ENCODE data around the gene KCNQ5. TPM values are rescaled to one million over a fixed set of nuclear protein-coding genes. Genes with fewer than 3 reads are reported as not detected.

The KCNQ5 gene
- total RNA-seq, 1 donor from 2014 or later: not detected

DNA sequence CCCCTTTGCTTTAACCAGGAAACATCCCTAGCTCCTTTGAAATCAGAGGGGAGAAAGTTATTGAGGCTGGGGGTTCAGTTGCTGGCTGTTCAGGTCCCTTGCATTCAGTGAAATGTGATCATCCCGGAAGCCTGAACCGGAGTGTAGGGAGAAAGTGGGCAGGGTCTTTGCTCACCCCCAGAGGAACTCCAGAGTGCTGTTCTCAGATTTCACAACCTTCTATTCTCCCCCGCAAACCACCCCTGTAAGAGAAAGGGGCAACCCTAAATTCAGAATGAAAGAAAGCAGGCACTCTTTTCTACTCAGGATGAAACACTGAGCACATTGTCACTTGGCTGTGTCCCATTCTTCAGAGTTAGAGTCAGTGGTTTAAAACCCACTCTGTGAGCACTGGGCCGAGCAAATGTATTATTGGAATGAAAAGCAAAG lies 463.6 kb downstream of the KCNQ5 start:
- no peak for ATAC-seq (ENCODE audit: poor library complexity)
- intact Hi-C loops (cut with DNase I): no loop called here

DNA sequence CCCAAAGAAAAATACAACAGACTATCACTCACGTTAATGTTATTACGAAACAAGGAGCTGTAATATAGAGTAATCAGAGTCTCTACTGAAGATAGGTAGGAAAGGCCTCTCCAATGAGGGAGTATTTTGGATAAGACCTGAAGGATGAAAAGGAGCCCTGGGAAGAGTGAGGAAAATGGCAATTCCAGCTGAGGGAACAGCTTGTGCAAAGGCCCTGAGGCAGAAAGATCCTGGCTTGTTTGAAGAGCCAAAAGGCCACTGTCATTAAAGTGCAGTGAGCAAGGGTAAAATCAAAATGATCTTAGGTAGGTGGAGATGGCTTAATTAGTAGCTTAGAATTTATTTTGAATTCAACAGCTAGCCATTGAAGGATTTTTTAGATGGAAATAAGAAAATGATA lies 464.9 kb downstream of the KCNQ5 start:
- intact Hi-C loops (cut with DNase I): no loop called here
- DNase-seq (no peak), ATAC-seq (ENCODE audit: poor library complexity) (no peak)

More for the DNA sequence above, 463.6 kb downstream of the KCNQ5 start:
- DNase-seq: no peak

DNA sequence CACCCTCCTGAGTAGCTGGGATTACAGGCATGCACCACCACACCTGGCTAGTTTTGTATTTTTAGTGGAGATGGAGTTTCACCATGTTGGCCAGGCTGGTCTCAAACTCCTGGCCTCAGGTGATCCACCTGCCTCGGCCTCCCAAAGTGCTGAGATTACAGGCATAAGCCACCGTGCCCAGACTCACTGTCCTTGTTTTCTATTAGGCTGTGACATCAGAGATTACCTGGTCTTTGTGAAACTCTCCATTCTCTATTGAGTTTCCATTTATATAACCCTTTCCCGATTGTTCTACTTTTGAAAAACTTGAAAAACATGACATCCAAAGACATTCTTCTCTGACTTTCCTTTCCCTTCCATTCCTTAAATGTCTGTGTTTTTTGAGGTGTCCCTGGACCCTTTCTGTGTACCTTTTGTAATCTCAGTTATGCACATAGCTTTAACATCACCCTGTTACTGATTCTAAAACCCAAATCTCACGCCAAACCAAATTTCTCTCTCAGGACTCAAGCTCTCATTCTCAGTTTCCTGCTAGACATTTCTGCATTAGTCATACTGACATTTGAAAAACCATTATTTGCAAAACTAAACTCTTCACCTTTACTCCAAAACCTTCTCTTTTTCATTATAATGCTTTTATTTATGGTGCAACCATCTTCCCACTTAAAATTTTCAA lies 466.4 kb downstream of the KCNQ5 start:
- intact Hi-C loops (cut with DNase I): no loop called here
- ATAC-seq (ENCODE audit: poor library complexity) (no peak), DNase-seq (no peak)

DNA sequence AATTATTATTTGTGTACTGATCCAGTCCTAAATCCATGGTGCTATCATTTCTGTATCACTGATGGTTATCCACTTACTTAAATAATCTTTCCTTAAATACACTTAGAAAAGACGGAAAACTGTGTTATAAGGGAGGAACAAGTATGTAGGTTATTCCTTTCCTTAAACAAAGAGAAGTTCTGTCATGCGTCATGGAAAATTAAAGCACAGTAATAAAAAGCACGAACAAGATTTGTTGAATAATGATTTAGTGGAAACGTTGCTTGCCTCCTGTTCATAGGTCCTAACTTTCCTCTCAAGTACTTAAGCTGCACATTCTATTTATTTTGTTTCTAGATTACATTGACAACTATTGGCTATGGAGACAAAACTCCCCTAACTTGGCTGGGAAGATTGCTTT lies 483.1 kb downstream of the KCNQ5 start:
- intact Hi-C loops (cut with DNase I): no loop called here
- ATAC-seq (ENCODE audit: poor library complexity) (no peak), DNase-seq (no peak)

DNA sequence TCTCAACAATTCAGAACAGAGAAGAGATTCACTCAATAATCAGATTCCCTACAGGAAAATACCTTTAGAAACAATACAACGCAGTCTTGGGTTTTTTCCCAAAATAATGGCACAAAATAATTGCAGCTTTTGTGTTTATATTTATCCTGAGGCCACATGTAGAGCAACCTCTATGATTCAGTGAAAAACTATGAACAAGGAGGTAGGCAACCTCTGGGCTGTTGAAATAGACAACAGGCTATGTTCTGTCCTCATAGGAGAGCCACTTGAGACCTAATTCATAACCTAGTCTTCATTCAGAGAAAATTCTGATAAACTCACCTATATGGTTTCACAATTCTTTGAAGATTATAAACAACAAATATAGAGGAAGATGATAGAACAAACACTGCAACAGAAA lies 485.2 kb downstream of the KCNQ5 start:
- no peak for ATAC-seq (ENCODE audit: poor library complexity)
- DNase-seq: no peak
- intact Hi-C loops (cut with DNase I): no loop called here

DNA sequence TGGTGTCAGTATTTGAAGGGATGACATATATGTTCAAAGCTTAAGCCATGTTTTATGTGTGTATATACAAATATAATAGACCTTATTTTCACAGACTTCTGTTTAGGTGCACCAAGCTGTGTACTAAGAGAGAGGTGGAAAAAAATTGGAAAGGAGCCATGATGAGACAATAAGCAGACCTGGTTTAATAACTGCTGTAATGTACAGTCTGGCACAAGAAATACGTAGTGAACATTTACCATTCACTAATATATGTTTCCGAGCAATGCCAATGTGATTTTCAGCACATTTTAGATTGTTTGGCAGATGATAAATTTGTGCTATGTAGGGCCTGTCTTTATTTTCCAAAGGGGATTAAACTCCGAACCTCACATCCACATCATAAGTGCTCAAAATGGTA lies 487.1 kb downstream of the KCNQ5 start:
- intact Hi-C loops (cut with DNase I): no loop called here
- ATAC-seq (ENCODE audit: poor library complexity): no peak
- no peak for DNase-seq

DNA sequence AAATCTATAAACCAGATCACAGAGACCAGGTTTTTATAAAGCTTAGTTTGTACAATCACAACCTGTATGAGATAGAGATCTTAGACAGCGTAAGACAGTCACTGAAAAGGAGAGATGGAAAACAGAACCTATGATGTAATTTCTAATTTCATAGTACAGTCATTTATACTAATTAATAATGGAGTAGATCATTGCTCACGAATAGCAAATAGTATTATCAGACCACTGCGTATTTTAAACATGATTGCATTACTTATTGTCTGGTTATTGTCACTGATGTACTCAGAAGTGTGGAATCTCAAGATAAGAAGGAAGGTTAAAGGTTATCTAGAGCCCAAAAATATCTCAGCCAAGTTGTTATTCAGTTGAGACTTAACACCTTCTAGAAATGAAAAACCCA lies 487.8 kb downstream of the KCNQ5 start:
- no peak for DNase-seq
- no peak for ATAC-seq (ENCODE audit: poor library complexity)
- intact Hi-C loops (cut with DNase I): no loop called here

DNA sequence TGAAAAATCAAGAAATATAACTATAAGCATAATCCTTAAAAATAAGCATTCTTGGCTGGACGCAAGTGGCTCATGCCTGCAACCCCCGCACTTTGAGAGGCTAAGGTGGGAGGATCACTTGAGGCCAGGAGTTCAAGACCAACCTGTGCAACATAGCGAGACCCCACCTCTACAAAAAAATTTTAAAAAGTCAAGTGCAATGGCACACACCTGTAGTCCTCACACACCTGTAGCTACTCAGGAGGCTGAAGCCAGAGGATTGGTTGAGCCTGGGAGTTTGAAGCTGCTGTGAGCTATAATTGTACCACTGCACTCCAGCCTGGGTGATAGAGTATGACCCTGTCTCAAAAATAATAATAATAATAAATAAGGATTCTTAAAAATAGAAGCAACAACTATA lies 494.5 kb downstream of the KCNQ5 start:
- no peak for ATAC-seq (ENCODE audit: poor library complexity)
- intact Hi-C loops (cut with DNase I): no loop called here

DNA sequence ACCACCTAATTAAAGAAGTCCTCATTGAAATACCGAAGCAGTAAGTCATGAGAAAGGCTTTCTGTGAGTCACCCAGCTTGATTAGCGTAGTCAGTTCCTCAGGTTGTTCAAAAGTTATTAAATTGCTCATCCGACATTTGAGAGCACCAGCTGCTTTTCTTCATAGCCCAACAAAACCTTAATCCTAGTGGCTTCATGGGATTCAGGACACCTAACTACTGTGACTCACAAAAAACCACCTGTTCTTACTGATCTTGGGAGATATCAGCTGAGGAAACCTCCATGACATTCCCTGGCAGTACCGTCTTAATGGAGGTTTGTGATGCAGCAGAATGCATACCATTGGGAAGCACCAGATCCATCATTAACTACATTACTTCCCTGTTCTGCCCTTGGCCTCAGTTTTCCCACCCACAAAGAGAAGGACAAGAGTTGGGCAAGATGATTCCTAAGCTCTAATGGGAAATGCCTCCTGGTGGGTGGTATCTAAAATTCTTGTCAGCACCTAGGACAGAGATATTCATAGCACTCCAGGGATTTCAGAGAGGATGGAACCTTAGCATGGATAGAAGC lies 499.6 kb downstream of the KCNQ5 start:
- ATAC-seq (ENCODE audit: poor library complexity) (no peak), DNase-seq (no peak)
- intact Hi-C loops (cut with DNase I): loop anchor here (10.0 kb wide), 1 partner anchor 497 kb away; the partner anchor contains the start of gene KCNQ5

More for the DNA sequence above, 494.5 kb downstream of the KCNQ5 start:
- no peak for DNase-seq

DNA sequence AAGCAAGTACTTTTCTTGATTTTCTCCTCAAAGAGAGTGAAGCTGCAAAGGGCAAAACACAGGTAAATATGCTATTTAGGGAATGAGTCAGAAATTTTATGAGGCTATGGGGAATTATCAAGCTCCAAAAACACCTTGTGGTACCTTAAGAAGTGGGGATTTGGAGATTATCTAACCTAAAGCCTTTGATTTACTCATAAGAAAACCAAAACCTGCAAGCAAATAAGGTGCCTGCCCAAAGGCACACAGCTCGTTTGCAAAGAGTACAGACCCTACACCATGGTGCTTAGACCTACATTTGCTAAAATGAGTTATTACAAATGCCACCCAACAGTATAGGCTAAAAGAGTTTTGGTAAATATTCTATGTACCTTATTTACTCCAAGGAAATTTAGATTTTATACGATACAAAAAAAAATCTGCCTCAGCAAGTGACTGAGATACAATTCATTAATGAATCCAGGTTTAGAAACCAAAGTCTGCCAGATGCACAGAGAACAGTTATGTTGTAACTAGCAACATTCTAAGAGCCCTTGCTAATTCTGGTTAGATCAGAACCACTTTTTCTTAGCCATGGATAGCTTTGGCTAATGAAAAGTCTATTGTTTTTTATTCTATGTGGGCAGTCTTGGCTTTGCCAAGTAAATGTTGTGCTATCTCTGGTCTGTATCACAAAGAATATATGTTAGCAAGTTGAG lies 501.9 kb downstream of the KCNQ5 start:
- intact Hi-C loops (cut with DNase I): loop anchor here (10.0 kb wide), 1 partner anchor 499 kb away; the partner anchor contains the start of gene KCNQ5
- no peak for ATAC-seq (ENCODE audit: poor library complexity)
- DNase-seq: no peak

DNA sequence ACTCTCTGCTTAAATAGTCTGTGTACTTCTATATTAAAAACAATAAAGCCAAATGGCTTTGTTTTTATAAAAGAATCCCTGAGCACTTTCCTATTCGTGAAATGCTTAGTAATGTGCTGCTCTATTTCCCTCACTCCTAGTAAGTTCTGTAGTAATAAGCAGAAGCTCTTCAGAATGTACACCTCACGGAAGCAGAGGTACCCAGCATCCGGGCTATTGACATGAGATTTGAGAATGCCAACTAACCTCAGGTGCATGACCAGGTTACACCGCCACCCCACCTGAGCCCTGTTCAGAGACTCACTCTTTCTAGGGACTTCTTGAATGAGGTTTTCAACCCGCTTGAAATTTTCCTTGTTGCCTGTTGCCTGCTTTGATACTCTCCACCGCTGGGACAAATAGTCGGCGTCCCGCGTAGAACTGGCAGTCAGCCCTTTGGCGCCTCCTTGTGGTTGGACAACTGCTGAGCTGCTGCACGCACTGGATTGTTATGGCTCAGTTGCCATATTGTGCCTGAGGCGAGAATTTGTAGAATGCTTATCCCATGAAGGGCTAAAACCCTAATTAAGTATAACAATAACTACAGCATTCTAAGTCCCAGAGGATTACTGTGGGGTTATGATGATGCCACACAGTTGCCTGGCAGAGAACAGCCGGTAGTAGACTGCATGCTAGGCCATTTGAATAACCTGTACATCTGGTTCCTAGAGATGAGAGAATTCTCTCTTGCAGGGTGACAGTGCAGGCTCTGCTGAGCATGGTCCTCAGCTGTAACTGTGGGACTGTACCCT lies 508.0 kb downstream of the KCNQ5 start:
- DNase-seq (peak; percentile 79), ATAC-seq (ENCODE audit: poor library complexity) (peak; percentile 61)
- intact Hi-C loops (cut with DNase I): loop anchor here (10.0 kb wide), 1 partner anchor 505 kb away; the partner anchor contains the start of gene KCNQ5

DNA sequence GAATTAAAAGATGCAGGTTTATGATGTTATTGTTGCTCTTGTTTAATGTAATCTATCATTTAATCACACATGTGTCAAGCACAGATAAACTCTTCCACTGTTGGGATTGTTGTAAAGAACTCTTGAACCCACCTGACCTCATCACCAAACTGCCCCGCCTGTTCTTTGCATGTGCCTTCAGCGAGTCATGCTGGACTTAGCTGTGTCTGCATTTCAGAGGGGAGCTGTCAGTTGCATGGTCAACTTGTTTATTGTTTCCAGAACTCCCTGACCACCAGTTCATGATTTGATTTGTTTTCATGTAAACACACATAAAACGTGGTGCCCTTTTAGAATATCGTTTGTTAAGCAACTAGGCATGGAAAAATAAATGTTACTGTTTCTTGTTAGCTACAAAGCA lies 509.8 kb downstream of the KCNQ5 start:
- DNase-seq (no peak), ATAC-seq (ENCODE audit: poor library complexity) (no peak)
- intact Hi-C loops (cut with DNase I): no loop called here

DNA sequence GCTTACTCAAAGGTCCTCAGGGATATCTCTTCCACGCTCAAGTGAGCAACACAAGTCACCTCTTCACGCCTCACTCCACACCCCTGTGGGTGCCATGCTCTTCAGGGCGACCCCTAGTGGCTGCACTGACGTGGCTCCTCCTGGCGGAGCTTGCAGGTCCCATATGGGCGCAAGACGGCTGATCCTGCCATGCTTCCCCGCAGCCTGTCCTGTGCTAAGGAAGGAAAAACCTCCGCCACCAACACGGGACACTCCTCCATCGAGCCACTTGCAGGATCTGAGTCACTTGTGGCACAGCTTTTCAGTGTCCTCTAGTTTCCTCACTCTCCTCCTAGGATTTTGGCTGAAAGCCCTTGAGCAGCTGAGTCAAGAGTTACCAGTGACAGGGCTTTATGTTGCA lies 512.7 kb downstream of the KCNQ5 start:
- ATAC-seq (ENCODE audit: poor library complexity) (no peak), DNase-seq (no peak)
- intact Hi-C loops (cut with DNase I): no loop called here

DNA sequence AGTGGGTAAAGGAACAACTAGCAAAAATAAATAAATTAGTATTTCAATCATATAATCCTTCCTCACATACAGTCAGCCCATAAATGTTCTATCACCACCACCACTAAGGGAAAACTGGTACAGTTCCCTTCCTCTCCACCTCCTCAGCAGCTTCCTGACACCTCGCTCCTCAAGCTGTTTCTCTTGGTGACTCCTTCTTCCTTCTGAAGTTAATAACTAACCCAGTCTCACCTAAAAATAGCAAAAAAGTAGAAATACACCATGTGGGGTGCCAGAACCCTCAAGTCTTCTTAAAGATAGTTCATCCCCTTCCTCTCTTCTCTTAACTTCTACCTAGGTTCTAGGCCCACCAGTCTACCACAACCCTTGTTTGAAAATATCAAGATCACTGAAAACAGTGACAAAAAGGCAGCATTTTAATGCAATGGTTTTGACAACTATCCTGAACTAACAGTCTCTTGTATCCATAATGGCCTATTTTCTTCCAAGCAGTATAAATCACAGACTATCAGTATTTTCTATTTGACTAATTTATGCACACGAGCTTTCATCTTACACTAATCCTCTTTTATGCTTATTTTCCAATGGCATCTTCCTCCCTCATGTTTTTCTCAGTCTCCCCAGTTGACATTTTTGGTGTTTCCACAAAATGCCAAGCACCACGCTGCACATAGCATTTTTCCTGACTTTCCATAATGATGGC lies 518.0 kb downstream of the KCNQ5 start:
- DNase-seq: no peak
- intact Hi-C loops (cut with DNase I): no loop called here
- ATAC-seq (ENCODE audit: poor library complexity): no peak

DNA sequence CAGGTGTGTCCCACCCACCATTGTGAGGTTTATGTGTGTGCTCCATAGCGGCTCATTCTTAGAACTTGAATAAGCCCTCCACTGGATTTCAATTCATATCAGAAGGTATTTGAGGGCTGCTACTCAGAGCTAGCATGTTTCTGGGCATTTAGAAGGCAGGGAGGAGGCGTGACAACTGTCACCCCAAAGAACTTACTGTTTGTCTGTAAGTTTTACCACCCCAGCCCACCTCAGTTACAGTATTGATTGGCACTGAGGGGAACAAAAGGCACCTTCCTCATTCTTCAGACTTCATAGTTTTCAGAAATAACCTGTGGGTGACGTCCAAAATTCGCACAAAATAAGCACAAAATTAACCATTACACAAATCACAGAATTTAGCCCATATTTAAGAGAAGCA lies 521.7 kb downstream of the KCNQ5 start:
- DNase-seq: no peak
- ATAC-seq (ENCODE audit: poor library complexity): no peak
- intact Hi-C loops (cut with DNase I): no loop called here

DNA sequence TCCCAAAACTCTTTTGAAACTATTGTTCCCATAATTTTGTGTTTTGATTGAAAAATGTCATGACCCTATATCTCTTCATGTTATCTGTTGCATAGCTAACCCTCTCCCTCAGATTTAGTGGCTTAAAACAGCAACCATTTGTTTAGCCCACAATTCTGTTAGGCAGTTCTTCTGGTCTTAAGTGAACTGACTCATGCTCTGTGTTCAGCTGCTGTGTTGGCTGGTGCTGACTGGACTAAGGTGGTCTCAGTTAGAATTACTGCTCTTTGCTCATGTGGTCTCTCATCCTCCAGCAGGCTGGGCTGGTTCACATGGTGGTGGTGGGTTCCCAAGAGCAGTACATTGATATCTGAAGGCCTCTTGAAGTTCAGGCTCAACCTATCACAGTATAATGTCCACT lies 522.7 kb downstream of the KCNQ5 start:
- DNase-seq (no peak), ATAC-seq (ENCODE audit: poor library complexity) (no peak)
- intact Hi-C loops (cut with DNase I): no loop called here

DNA sequence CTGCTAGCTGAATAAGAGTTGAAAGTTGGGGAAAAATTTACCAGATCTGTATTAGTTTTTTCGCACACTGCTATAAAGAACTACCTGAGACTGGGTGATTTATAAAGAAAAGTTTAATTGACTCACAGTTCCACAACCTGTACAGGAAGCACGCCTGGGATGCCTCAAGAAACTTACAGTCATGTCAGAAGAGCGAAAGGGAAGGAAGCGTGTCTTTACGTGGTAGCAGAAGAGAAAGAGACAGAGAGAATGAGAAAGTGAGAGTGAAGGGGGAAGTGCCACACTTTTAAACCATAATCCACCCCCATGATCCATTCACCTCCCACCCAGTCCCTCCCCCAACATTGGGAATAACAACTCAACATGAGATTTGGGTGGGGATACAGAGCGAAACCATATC lies 523.8 kb downstream of the KCNQ5 start:
- DNase-seq (no peak), ATAC-seq (ENCODE audit: poor library complexity) (no peak)
- intact Hi-C loops (cut with DNase I): no loop called here

DNA sequence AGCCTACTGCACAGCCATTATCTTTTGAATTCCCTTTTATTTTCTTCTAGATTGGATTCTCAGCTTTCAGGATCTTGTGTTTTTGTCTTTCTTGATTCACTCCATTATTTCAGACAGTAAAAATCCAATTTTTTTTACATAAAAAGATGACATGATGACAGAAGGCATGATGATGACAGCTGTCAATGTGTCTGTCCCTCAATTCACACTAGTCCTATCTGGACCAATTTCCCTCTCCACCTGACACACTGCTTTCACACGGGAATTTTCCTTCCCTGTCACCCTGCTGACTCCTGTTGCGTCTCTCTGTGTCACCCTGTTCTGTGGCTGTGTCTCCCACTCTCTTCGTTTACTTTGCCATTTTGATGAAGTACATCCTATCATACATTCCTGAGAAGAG lies 529.9 kb downstream of the KCNQ5 start:
- no peak for ATAC-seq (ENCODE audit: poor library complexity)

DNA sequence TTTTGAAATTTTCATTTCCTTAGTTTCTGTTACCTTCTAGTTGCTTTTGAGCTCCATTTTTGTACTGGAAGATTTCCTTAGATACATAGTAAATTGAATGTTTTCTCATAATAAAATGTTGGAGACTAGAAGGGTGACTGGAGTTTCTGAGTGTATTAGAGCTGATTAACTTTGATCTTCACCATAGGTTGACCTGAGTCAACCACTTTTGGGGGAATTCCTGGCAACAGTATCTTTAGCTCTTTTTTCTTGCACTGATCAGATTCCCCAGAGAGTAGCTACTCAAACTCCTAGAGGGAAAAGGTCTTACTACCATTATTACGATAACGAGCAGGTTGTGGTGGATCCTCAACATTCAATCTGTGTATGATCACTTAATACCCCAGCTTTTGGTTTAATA lies 530.7 kb downstream of the KCNQ5 start:
- ATAC-seq (ENCODE audit: poor library complexity) (no peak), DNase-seq (no peak)
- intact Hi-C loops (cut with DNase I): no loop called here

More for the DNA sequence above, 529.9 kb downstream of the KCNQ5 start:
- no peak for DNase-seq
- intact Hi-C loops (cut with DNase I): no loop called here

Measured in Right ventricle myocardium superior (tissue), 1 donor.